Smooth muscle cell of the brain vasculature (primary cell): ENCODE measurements around the gene ASPDH.

Experiments used
- DNase-seq: peaks from one replicate; pipeline ENCODE4 v3.0.0-alpha.2; 2012; ENCODE audit warnings: low read depth, low spot score

ASPDH gene

GRCh38 chr19:50496189-50497021, 17.3 kb downstream of the ASPDH start:
- no peak for DNase-seq

- no peak for DNase-seq
These were observed 18.6 kb downstream of the ASPDH start for GRCh38 chr19:50495020-50495531.

- no peak for DNase-seq
These were observed 19.3 kb downstream of the ASPDH start for GRCh38 chr19:50494186-50495019.

- no peak for DNase-seq
These were observed 20.5 kb downstream of the ASPDH start for GRCh38 chr19:50493171-50493570.

- DNase-seq = no peak
These were observed 21.2 kb downstream of the ASPDH start for GRCh38 chr19:50492303-50493052.

GRCh38 chr19:50490991-50491472, 22.7 kb downstream of the ASPDH start:
- no peak for DNase-seq

- no peak for DNase-seq
These were observed 23.3 kb downstream of the ASPDH start for GRCh38 chr19:50490411-50490811.

GRCh38 chr19:50489461-50490011, 24.2 kb downstream of the ASPDH start:
- DNase-seq = no peak

GRCh38 chr19:50488389-50489194, 25.1 kb downstream of the ASPDH start:
- DNase-seq = no peak

GRCh38 chr19:50486823-50487515, 26.7 kb downstream of the ASPDH start:
- DNase-seq = no peak

- no peak for DNase-seq
These were observed 28.3 kb downstream of the ASPDH start for GRCh38 chr19:50485284-50485955.

GRCh38 chr19:50482916-50483315, 30.8 kb downstream of the ASPDH start:
- DNase-seq = no peak

- DNase-seq = no peak
These were observed 31.4 kb downstream of the ASPDH start for GRCh38 chr19:50482271-50482855.

- DNase-seq = no peak
These were observed 32.2 kb downstream of the ASPDH start for GRCh38 chr19:50481351-50482149.

- no peak for DNase-seq
These were observed 33.2 kb downstream of the ASPDH start for GRCh38 chr19:50480281-50481111.

- no peak for DNase-seq
These were observed 33.9 kb downstream of the ASPDH start for GRCh38 chr19:50479761-50480251.
